A673 (cell line): ENCODE measurements around the gene LAMP1.

Experiments
- EZH2 ChIP-seq: fragments of 200-600 bp; sonication (generic); IDR thresholded peaks from 2 replicates; pipeline ENCODE4 v1.6.1; 2017; ENCODE audit warnings: borderline replicate concordance, low read depth, mild to moderate bottlenecking, mixed read lengths, antibody characterized with exemption, low read length; ENCODE audit not compliant: poor library complexity, severe bottlenecking
- TF ChIP-seq, protein P1 (sequence below): fragments of 300-800, 200-600 bp; sonication (generic); conservative IDR thresholded peaks from 2 replicates; pipeline ENCODE4 v1.5.1; 2017; ENCODE audit warnings: low read depth, mild to moderate bottlenecking, antibody characterized with exemption, low read length, moderate library complexity, mixed read lengths

GRCh38 chr13:113321546-113321945 is 24.5 kb downstream of the LAMP1 start:
- TF ChIP-seq, protein P1, sequence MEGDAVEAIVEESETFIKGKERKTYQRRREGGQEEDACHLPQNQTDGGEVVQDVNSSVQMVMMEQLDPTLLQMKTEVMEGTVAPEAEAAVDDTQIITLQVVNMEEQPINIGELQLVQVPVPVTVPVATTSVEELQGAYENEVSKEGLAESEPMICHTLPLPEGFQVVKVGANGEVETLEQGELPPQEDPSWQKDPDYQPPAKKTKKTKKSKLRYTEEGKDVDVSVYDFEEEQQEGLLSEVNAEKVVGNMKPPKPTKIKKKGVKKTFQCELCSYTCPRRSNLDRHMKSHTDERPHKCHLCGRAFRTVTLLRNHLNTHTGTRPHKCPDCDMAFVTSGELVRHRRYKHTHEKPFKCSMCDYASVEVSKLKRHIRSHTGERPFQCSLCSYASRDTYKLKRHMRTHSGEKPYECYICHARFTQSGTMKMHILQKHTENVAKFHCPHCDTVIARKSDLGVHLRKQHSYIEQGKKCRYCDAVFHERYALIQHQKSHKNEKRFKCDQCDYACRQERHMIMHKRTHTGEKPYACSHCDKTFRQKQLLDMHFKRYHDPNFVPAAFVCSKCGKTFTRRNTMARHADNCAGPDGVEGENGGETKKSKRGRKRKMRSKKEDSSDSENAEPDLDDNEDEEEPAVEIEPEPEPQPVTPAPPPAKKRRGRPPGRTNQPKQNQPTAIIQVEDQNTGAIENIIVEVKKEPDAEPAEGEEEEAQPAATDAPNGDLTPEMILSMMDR, result no peak
- no peak for TF ChIP-seq EZH2
